NCI-H345 treated with DMSO at 0.1 percent for 48 hours (cell line): Measurements from ENCODE around the gene CLDN24.

Source experiments
- DNase-seq: peaks from one replicate; lab custom pipeline; 2025; ENCODE audit not compliant: unreplicated experiment; lab: John Stamatoyannopoulos, UW

The CLDN24 gene

DNA sequence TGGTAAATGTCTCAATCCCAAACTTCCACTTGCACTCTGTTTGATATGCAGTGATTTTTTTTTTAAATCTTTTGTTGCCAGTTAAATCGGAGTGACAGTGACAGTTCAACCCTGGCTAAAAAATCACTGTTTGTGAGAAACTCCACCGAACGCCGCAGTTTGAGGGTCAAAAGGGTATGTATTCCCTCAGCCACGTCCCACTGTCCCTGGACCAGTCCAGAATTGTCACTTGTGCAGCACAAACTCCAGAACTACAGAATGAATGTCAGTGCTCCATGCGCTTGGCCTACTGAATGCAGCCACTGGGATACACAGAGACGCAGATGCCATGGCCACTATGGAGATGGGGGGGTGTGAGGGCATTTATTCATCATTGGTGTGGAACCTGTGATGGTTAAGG is 36.3 kb downstream of the CLDN24 start:
- no peak for DNase-seq

- no peak for DNase-seq
Measured at GRCh38 chr4:183284965-183285364, 37.3 kb downstream of the CLDN24 start.

- peak; percentile 19 for DNase-seq
Measured at GRCh38 chr4:183284258-183284785, 37.9 kb downstream of the CLDN24 start.

DNA sequence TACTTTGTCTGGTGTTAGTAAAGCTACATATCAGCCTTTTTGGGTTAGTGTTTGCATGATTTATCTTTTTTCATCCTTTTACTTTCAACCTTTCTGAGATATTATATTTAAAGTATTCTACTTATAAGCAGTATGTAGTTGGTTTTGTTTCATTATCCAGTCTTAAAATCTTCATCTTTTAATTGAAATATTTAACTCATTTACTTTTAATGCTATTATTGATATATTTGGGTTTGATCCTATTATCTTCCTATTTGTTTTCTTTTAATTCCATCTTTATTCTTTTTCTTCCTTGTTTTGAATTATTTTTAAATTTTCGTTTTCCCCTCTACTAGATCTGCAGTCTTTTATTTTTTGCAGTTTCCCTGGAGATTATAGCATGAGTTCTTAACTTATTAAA is 46.1 kb downstream of the CLDN24 start:
- no peak for DNase-seq

GRCh38 chr4:183272384-183272783 is 49.8 kb downstream of the CLDN24 start:
- DNase-seq, result no peak
